Stromal cell of bone marrow (primary cell): Measurements from ENCODE around the gene FAS.

Experiments used
- DNase-seq: peaks from one replicate; pipeline ENCODE4 v3.0.0-alpha.2; 2012; ENCODE audit warnings: low read depth

FAS gene

DNA sequence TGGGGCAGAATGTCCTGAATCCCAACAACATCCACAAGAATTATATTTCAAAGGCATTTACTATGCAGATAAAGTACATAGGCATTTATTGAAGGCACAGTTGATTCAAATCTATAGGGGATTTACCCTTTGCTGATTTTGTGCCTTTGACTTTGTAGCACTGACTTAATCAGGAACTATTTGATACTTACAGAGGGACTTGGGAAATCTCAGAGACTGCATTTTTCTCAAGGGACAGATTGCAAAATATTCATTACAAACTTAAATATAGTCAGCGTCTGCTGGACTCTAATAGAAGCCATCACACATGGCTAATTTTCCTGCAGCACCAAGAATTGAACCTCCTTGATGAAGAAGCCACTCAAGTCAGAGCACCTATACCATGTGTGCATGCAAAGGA, 44.9 kb downstream of the FAS start:
- no peak for DNase-seq

DNA sequence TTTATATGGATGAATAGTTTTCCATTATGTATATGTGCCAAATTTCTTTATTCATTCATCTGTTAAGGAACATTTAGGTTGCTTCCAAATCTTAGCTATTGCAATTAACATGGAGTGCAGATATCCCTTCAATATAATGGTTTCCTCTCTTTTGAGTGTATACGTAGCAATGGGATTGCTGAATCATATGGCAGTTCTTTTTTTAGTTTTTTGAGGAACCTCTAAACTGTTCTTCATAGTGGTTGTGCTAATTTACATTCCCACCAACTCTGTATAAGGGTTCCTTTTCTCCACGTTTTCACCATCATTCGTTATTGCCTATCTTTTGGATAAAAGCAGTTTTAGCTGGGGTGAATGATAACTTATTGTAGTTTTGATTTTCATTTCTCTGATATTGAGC, 46.5 kb downstream of the FAS start:
- DNase-seq = no peak

DNA sequence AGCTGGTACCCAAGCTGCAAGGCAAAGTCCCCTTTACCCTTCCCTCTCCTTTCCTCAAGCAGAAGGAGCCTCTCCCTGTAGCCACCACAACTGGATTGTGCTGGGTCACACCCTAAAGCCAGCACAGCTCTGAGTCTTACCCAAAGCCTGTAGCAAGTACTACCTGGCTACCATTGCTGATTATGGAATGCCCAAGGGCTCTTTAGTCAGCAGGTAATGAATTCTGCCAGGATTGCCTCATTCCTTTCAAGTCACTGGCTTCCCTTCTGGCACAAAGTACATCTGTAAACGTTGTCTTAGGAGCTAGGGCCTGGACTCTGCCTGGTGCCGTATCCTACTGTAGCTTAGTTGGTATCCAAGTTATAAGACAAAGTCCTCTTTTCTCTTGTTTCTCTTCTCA, 52.0 kb downstream of the FAS start:
- DNase-seq = no peak

DNA sequence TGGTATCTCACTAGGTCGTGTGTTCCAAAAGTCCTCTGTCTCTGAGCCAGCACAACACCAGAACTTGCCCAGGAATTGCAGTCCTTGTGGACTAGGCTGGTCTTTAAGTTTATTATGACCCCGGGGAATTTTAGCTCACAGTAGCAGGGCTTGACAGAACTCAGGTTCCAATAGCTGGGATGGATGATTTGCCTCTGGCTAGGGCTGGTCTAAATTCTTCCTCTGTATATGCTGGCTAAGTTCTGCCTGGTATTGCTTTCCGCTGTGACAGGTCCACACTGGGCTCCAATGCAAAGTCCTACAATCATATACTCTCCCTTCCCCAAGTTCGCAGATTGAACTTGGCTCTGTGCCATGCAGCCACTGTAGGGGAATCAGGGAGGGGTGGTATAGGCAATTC, 52.5 kb downstream of the FAS start:
- no peak for DNase-seq

DNA sequence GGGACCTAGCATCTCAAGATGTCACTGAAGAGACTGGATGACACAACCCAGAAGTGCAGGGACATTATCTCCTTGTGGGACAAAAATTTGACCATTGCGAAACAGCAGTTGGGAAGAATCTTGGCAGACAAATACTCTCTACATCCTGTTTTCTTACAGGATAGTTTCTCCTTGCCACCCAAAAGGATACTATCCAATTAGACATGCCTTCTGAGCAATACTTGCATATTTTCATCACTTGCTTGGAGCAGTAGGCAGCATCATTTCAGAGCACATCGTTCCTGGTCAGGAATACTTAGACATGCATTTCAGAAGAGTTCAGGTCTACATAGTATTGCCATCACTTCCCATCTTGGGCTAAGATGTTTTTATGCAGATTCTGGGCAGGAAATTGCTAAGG, 56.8 kb downstream of the FAS start:
- no peak for DNase-seq

DNA sequence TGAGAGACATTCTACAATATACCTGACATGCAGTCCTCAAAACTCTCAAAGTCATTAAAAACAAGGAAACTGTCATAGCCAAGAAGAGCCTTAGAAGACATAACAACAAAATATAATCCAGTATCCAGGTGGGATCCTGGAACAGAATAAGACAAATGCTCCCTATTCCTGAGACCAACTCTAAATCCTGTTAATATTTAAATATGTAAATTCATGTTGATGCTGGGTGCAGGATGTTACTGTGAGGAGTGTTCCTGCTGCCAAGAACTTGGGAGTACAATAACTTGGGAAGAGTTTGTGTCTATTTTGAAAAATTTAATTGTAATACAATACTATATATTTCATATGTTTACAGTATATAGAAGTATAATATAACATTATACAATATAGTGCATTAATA, 61.0 kb downstream of the FAS start:
- DNase-seq = no peak

DNA sequence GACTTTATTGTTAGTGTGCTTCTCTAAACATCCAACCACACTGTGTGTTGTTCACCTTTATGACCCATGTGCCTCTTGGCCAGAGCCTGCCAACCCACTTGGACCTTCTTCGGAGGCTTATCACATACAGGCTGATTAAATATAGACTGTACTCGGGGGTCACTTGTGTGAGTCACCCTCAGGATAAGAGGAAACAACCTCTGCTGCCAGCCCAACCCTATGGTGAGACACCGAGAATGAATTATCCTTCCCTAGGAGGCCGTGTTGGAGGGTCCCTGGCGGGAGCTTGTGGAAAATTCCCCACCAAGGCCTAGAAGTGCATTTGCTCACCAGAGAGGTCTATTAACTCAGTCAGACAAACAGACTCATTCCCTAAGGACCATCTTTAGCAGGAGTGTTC, 63.0 kb downstream of the FAS start:
- DNase-seq = no peak

DNA sequence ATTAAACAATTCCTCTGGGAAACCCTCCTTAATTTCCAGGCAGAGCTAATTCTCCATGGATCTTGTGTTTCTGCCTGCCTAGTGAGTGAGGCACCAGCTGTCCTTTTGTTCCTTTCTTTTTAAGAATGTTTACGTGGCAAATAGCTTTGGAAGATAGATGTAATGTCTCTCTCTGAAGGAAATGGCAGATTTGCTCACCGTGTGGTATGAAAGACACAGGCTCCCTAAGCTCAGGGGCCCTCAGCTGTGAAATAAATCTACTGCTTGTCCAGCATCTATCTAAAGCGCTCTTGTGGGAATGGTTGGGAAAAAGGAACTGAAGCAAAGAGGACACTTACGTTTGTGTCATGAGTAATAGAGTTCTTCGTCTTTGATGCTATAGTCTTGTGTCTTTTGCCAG, 64.6 kb downstream of the FAS start:
- no peak for DNase-seq

DNA sequence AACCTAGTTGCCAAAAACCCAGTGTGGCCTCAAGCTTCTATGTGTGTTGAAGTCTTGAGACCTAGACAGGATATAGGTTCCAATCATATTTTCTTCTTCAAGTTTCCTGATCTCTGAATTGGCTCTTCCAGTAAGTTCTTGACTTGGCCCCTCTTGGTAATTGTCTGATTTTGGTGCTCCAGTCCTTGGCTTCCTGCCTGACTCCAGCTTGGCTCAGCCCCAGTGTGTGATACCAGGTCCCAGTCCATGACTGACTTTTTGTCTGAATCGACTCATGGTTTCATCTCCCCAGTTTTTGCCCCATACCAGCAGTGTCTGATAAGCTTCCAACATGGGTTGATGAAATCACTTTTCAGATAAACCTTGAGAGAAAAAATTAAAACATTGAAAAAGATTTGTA, 72.3 kb downstream of the FAS start:
- DNase-seq = no peak

DNA sequence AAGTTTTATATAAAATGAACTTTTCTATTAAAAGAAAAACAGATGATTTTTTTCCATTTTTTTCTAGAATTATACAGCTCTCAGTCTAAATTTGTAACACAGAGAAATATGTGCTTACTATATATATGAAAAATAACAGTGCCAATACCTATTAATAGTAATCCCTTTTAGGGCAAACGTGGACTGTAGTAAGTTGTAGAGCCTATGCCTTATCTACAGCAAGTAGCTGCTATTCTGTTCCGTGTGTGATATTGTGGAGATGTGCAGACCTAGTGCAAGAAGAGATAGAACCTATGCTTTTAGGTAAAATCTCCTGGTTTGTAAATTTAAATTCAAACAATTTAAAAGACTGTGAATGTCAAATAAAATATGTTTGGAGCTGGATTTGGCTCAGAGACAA, 72.9 kb downstream of the FAS start:
- DNase-seq = no peak

DNA sequence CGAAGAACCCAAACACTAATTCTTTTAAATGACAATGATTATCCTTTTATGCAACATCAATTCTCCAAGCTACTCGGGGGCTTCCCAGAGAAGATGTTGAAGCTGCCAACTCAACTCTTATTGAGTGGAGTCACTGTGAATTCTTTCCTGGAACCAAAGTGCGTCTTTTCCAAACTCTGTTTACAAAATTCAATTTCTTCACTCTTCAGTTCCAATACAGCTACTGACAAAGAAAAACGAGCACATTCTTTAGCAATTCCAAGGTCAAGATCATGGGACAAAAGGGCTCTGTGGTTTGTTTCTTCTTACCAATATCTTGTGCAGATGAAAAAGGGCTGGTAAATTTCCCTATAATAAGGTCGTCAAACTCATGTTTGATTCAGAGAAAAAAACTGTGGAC, 74.2 kb downstream of the FAS start:
- peak; percentile 11 for DNase-seq
